Measurements from ENCODE around the gene PTPRN2.
A peak's percentile ranks its signal among the peaks of the same experiment; 100 is the strongest.

PTPRN2 gene

GRCh38 chr7:157689269-157690057 lies 898.2 kb downstream of the PTPRN2 start:
- peaks cover 32% of the 10 kb centered on the region for H3K27me3 ChIP-seq (ENCODE audit: control insufficient read depth, insufficient read depth, low read length)
- no peaks in the 10 kb centered on the region for H3K36me3 ChIP-seq (ENCODE audit: control insufficient read depth, insufficient read depth, low read length)
- H3K9ac ChIP-seq (ENCODE audit: low read length): no peak overlapping the region
- H3K27ac ChIP-seq (ENCODE audit: low read depth, low read length): no peak overlapping the region
- H3K4me3 ChIP-seq (ENCODE audit: low read length): peak overlapping the region; percentile 21
- no peaks in the 10 kb centered on the region for H3K4me1 ChIP-seq (ENCODE audit: control insufficient read depth, insufficient read depth, low read length)

- Histone ChIP-seq H3K4me3 (ENCODE audit: low read length) (no peak overlapping the region), H3K4me1 (ENCODE audit: control insufficient read depth, insufficient read depth, low read length) (no peaks in the 10 kb centered on the region), H3K36me3 (ENCODE audit: control insufficient read depth, insufficient read depth, low read length) (no peaks in the 10 kb centered on the region), H3K9ac (ENCODE audit: low read length) (no peak overlapping the region), H3K27me3 (ENCODE audit: control insufficient read depth, insufficient read depth, low read length) (peaks cover 32% of the 10 kb centered on the region), H3K27ac (ENCODE audit: low read depth, low read length) (no peak overlapping the region)
These were observed 898.9 kb downstream of the PTPRN2 start for GRCh38 chr7:157688533-157689268.

- H3K27ac ChIP-seq (ENCODE audit: low read depth, low read length): no peak overlapping the region
- H3K9ac ChIP-seq (ENCODE audit: low read length): no peak overlapping the region
- no peaks in the 10 kb centered on the region for H3K4me1 ChIP-seq (ENCODE audit: control insufficient read depth, insufficient read depth, low read length)
- no peak overlapping the region for H3K4me3 ChIP-seq (ENCODE audit: low read length)
- no peaks in the 10 kb centered on the region for H3K36me3 ChIP-seq (ENCODE audit: control insufficient read depth, insufficient read depth, low read length)
- H3K27me3 ChIP-seq (ENCODE audit: control insufficient read depth, insufficient read depth, low read length): peaks cover 35% of the 10 kb centered on the region
These were observed 899.6 kb downstream of the PTPRN2 start for GRCh38 chr7:157687845-157688532.

GRCh38 chr7:157687158-157687557 lies 900.5 kb downstream of the PTPRN2 start:
- Histone ChIP-seq H3K4me3 (ENCODE audit: low read length) (no peak overlapping the region), H3K36me3 (ENCODE audit: control insufficient read depth, insufficient read depth, low read length) (no peaks in the 10 kb centered on the region), H3K27ac (ENCODE audit: low read depth, low read length) (no peak overlapping the region), H3K4me1 (ENCODE audit: control insufficient read depth, insufficient read depth, low read length) (no peaks in the 10 kb centered on the region), H3K9ac (ENCODE audit: low read length) (no peak overlapping the region), H3K27me3 (ENCODE audit: control insufficient read depth, insufficient read depth, low read length) (peaks cover 35% of the 10 kb centered on the region)

- Histone ChIP-seq H3K9ac (ENCODE audit: low read length) (no peak overlapping the region), H3K27ac (ENCODE audit: low read depth, low read length) (no peak overlapping the region), H3K4me3 (ENCODE audit: low read length) (no peak overlapping the region), H3K36me3 (ENCODE audit: control insufficient read depth, insufficient read depth, low read length) (no peaks in the 10 kb centered on the region), H3K27me3 (ENCODE audit: control insufficient read depth, insufficient read depth, low read length) (peaks cover 33% of the 10 kb centered on the region), H3K4me1 (ENCODE audit: control insufficient read depth, insufficient read depth, low read length) (no peaks in the 10 kb centered on the region)
These were observed 901.2 kb downstream of the PTPRN2 start for GRCh38 chr7:157686285-157686894.

- no peaks in the 10 kb centered on the region for H3K4me1 ChIP-seq (ENCODE audit: control insufficient read depth, insufficient read depth, low read length)
- peaks cover 31% of the 10 kb centered on the region for H3K27me3 ChIP-seq (ENCODE audit: control insufficient read depth, insufficient read depth, low read length)
- no peak overlapping the region for H3K9ac ChIP-seq (ENCODE audit: low read length)
- no peak overlapping the region for H3K27ac ChIP-seq (ENCODE audit: low read depth, low read length)
- H3K4me3 ChIP-seq (ENCODE audit: low read length): no peak overlapping the region
- no peaks in the 10 kb centered on the region for H3K36me3 ChIP-seq (ENCODE audit: control insufficient read depth, insufficient read depth, low read length)
These were observed 902.0 kb downstream of the PTPRN2 start for GRCh38 chr7:157685430-157686284.

GRCh38 chr7:157684909-157685429 lies 902.7 kb downstream of the PTPRN2 start:
- H3K27me3 ChIP-seq (ENCODE audit: control insufficient read depth, insufficient read depth, low read length): peaks cover 28% of the 10 kb centered on the region
- H3K4me3 ChIP-seq (ENCODE audit: low read length): no peak overlapping the region

GRCh38 chr7:157684157-157684908 lies 903.3 kb downstream of the PTPRN2 start:
- Histone ChIP-seq H3K36me3 (ENCODE audit: control insufficient read depth, insufficient read depth, low read length) (no peaks in the 10 kb centered on the region), H3K9ac (ENCODE audit: low read length) (no peak overlapping the region), H3K27ac (ENCODE audit: low read depth, low read length) (no peak overlapping the region), H3K4me3 (ENCODE audit: low read length) (peak overlapping the region; percentile 13), H3K27me3 (ENCODE audit: control insufficient read depth, insufficient read depth, low read length) (peaks cover 23% of the 10 kb centered on the region), H3K4me1 (ENCODE audit: control insufficient read depth, insufficient read depth, low read length) (no peaks in the 10 kb centered on the region)

More at GRCh38 chr7:157684909-157685429, 902.7 kb downstream of the PTPRN2 start:
- no peak overlapping the region for H3K27ac ChIP-seq (ENCODE audit: low read depth, low read length)
- no peaks in the 10 kb centered on the region for H3K4me1 ChIP-seq (ENCODE audit: control insufficient read depth, insufficient read depth, low read length)
- H3K9ac ChIP-seq (ENCODE audit: low read length): no peak overlapping the region
- no peaks in the 10 kb centered on the region for H3K36me3 ChIP-seq (ENCODE audit: control insufficient read depth, insufficient read depth, low read length)

GRCh38 chr7:157683747-157684156 lies 903.9 kb downstream of the PTPRN2 start:
- H3K4me1 ChIP-seq (ENCODE audit: control insufficient read depth, insufficient read depth, low read length): no peaks in the 10 kb centered on the region
- H3K4me3 ChIP-seq (ENCODE audit: low read length): peak overlapping the region; percentile 13
- no peaks in the 10 kb centered on the region for H3K36me3 ChIP-seq (ENCODE audit: control insufficient read depth, insufficient read depth, low read length)
- H3K27ac ChIP-seq (ENCODE audit: low read depth, low read length): no peak overlapping the region
- peaks cover 19% of the 10 kb centered on the region for H3K27me3 ChIP-seq (ENCODE audit: control insufficient read depth, insufficient read depth, low read length)
- H3K9ac ChIP-seq (ENCODE audit: low read length): no peak overlapping the region

GRCh38 chr7:157682946-157683746 lies 904.5 kb downstream of the PTPRN2 start:
- Histone ChIP-seq H3K27ac (ENCODE audit: low read depth, low read length) (no peak overlapping the region), H3K27me3 (ENCODE audit: control insufficient read depth, insufficient read depth, low read length) (peaks cover 15% of the 10 kb centered on the region), H3K4me1 (ENCODE audit: control insufficient read depth, insufficient read depth, low read length) (no peaks in the 10 kb centered on the region), H3K36me3 (ENCODE audit: control insufficient read depth, insufficient read depth, low read length) (no peaks in the 10 kb centered on the region), H3K9ac (ENCODE audit: low read length) (no peak overlapping the region), H3K4me3 (ENCODE audit: low read length) (no peak overlapping the region)
